Progenitor cell of endocrine pancreas (in vitro differentiated cells): ENCODE measurements around the gene SSNA1. TPM values are rescaled to one million over a fixed set of nuclear protein-coding genes. Genes with fewer than 3 reads are reported as not detected.

ENCODE experiments used
- DNase-seq: peaks from one replicate; pipeline ENCODE4 v3.0.0; 2021; ENCODE audit warnings: low spot score; ENCODE audit not compliant: unreplicated experiment
- H3K27ac Mint-ChIP-seq: 2 replicates; pipeline ENCODE4 v1.8.0; 2021; ENCODE audit warnings: mild to moderate bottlenecking, moderate library complexity, mixed read lengths
- H3K27me3 Mint-ChIP-seq: 2 replicates; pipeline ENCODE4 v1.8.0; 2021; ENCODE audit warnings: mixed read lengths
- H3K36me3 Mint-ChIP-seq: 2 replicates; pipeline ENCODE4 v1.8.0; 2022; ENCODE audit warnings: mixed read lengths; ENCODE audit not compliant: insufficient read depth
- H3K4me1 Mint-ChIP-seq: 2 replicates; pipeline ENCODE4 v1.8.0; 2021; ENCODE audit warnings: low read depth, mixed read lengths
- H3K4me3 Mint-ChIP-seq: 2 replicates; pipeline ENCODE4 v1.8.0; 2021; ENCODE audit warnings: low read depth, mild to moderate bottlenecking, moderate library complexity, mixed read lengths
- H3K9me3 Mint-ChIP-seq: 2 replicates; pipeline ENCODE4 v1.8.0; 2021; ENCODE audit warnings: low read depth, mixed read lengths
- CTCF ChIP-seq: fragments of 200-600 bp; sonication (generic); IDR thresholded peaks from one replicate; pipeline ENCODE4 v1.5.0; 2021; ENCODE audit warnings: antibody characterized with exemption, mild to moderate bottlenecking; ENCODE audit not compliant: unreplicated experiment
- total RNA-seq: library from RNA; stranded (reverse); gene quantifications from 2 replicates; pipeline ENCODE4 v1.2.1, GENCODE V29; 2021

SSNA1 gene
- total RNA-seq, 1 donor from 2014 or later = 52.5 TPM

GRCh38 chr9:137218212-137218753, 29.8 kb downstream of the SSNA1 start:
- H3K27ac Mint-ChIP-seq = peak overlapping the region; percentile 92
- H3K36me3 Mint-ChIP-seq = peaks cover 3% of the 10 kb centered on the region
- peak overlapping the region; percentile 53 for H3K4me3 Mint-ChIP-seq
- DNase-seq = no peak
- no peaks in the 10 kb centered on the region for H3K27me3 Mint-ChIP-seq
- H3K4me1 Mint-ChIP-seq = peaks cover 10% of the 10 kb centered on the region
- TF ChIP-seq CTCF = no peak
- no peaks in the 10 kb centered on the region for H3K9me3 Mint-ChIP-seq

DNA sequence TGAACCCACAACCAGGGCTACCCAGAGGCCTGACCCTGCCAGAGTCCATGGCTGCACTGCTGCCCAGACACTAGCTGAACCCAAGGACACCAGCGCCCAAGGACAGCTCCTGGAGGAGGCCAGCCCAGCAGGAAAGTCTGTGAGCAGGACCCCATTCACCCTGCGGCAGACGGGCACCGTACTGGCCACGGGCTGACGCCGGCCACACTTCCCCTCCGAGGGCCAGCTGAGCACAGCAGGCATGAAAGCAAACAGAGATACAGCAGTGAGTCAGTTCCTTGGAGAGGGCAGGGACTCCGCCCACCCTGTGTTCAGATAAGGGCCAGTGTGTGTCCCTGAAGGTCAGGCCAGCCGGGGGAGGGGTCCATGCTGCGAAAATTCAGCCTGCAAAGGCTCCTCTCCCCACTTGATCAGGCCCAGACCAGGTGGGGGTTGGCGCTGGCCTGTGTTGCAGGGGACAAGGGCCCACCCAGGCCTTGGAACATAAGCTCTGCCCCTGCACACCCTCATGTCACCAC, 30.3 kb downstream of the SSNA1 start:
- peak overlapping the region; percentile 53 for H3K4me3 Mint-ChIP-seq
- H3K9me3 Mint-ChIP-seq = no peaks in the 10 kb centered on the region
- DNase-seq = no peak
- peak overlapping the region; percentile 92 for H3K27ac Mint-ChIP-seq
- H3K4me1 Mint-ChIP-seq = peaks cover 10% of the 10 kb centered on the region
- peaks cover 3% of the 10 kb centered on the region for H3K36me3 Mint-ChIP-seq
- no peak for TF ChIP-seq CTCF
- H3K27me3 Mint-ChIP-seq = no peaks in the 10 kb centered on the region

DNA sequence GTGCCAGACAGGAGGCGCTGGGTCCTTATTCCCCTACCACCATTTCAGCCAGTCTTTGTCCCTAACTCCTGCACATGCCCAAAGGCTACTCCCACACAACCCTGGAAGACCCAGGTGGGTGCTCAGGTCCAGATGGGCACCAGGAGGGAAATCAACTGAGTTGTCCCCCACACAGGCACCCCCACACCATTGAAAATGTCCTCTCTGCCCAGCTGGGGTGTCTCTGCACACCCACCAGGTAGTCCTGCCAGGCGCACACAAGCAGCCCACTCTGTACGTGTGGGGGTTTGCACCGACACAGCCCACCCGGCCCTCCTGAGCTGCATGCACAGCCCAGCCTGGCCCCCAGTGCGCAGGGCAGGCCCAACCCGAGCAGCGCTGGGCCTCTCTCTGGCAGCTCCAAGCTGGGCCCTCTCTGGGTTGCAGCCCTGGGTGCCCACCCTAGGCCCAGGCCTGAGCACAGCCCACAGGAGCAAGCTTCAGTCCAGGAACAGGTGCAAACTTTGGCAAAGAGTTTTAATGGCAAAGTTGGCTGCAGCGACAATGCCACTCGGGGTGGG, 31.4 kb downstream of the SSNA1 start:
- TF ChIP-seq CTCF = no peak
- Mint-ChIP-seq H3K9me3 (no peaks in the 10 kb centered on the region), H3K27me3 (no peaks in the 10 kb centered on the region), H3K4me3 (peak overlapping the region; percentile 16), H3K27ac (no peak overlapping the region), H3K4me1 (peaks cover 10% of the 10 kb centered on the region), H3K36me3 (peaks cover 3% of the 10 kb centered on the region)
- DNase-seq = no peak

- H3K36me3 Mint-ChIP-seq = peaks cover 2% of the 10 kb centered on the region
- no peak overlapping the region for H3K27ac Mint-ChIP-seq
These were observed 32.0 kb downstream of the SSNA1 start for GRCh38 chr9:137220317-137221094.

More at GRCh38 chr9:137220317-137221094, 32.0 kb downstream of the SSNA1 start:
- TF ChIP-seq CTCF = no peak
- Mint-ChIP-seq H3K4me3 (peak overlapping the region; percentile 47), H3K27me3 (no peaks in the 10 kb centered on the region), H3K9me3 (no peaks in the 10 kb centered on the region), H3K4me1 (peaks cover 10% of the 10 kb centered on the region)
- DNase-seq = no peak
